D721Med (cell line): Measurements from ENCODE around the gene ATG3.
A peak's percentile ranks its signal among the peaks of the same experiment; 100 is the strongest.

Experiments used
- DNase-seq: peaks from one replicate; pipeline ENCODE4 v3.0.0; 2011; ENCODE audit warnings: low spot score; ENCODE audit not compliant: insufficient read length
- FAIRE-seq: peaks from 2 replicates; lab custom pipeline; 2011; peaks lifted over from hg19 to GRCh38; lab: Jason Lieb, UNC
- TF ChIP-seq, protein P1 (sequence below): IDR thresholded peaks from 2 replicates; pipeline ENCODE4 v1.5.1; 2012; ENCODE audit warnings: mild to moderate bottlenecking, control low read depth; ENCODE audit not compliant: insufficient read depth; ENCODE audit errors: missing control alignments

Gene ATG3

DNA sequence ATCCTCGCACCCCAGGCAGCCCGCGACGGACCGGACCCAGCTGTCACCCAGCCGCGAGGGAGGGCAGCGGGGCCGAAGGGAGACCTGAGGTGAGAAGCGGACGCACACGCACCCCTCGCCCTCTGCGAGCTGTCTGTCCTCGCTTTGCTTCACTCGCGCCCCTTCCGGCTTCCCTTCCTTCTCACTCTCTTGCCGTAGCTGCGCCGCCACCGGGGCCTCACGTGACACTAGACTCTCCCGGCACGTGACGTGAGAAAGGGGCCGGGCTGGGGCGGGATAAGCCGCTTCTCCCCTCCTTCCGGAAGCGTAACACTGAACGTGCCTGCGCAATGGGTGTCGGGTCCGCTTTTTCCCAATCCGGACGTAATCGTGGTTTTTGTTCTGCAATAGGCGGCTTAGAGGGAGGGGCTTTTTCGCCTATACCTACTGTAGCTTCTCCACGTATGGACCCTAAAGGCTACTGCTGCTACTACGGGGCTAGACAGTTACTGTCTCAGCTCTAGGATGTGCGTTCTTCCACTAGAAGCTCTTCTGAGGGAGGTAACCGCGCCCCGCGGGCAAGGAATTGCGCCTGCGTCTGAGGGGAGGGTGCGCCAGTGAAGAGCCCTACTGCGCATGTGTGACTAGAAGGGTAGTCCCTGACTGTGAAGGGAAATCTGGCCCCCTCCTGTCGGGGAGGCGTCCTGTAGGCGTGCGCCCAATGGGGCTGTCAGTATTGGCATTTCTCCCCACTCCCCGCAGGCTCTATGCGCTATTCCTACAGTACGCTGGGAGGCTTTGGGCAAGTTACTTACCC, at the start of gene ATG3, which contains the start of gene SLC35A5:
Gene ATG3, minus strand, starts transcription at position 229 of the 796 bp plus-strand sequence. CDS start 434 bp downstream, outside the sequence.
Gene SLC35A5, plus strand, starts transcription at position 312 of the 796 bp plus-strand sequence. CDS start 1,359 bp downstream, outside the sequence.
- FAIRE-seq (no peak), DNase-seq (peak; percentile 34)
- TF ChIP-seq, protein P1, sequence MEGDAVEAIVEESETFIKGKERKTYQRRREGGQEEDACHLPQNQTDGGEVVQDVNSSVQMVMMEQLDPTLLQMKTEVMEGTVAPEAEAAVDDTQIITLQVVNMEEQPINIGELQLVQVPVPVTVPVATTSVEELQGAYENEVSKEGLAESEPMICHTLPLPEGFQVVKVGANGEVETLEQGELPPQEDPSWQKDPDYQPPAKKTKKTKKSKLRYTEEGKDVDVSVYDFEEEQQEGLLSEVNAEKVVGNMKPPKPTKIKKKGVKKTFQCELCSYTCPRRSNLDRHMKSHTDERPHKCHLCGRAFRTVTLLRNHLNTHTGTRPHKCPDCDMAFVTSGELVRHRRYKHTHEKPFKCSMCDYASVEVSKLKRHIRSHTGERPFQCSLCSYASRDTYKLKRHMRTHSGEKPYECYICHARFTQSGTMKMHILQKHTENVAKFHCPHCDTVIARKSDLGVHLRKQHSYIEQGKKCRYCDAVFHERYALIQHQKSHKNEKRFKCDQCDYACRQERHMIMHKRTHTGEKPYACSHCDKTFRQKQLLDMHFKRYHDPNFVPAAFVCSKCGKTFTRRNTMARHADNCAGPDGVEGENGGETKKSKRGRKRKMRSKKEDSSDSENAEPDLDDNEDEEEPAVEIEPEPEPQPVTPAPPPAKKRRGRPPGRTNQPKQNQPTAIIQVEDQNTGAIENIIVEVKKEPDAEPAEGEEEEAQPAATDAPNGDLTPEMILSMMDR = no peak

- TF ChIP-seq, protein P1 = no peak
- no peak for FAIRE-seq
Measured at GRCh38 chr3:112610121-112610520, 48.4 kb upstream of the ATG3 start.

DNA sequence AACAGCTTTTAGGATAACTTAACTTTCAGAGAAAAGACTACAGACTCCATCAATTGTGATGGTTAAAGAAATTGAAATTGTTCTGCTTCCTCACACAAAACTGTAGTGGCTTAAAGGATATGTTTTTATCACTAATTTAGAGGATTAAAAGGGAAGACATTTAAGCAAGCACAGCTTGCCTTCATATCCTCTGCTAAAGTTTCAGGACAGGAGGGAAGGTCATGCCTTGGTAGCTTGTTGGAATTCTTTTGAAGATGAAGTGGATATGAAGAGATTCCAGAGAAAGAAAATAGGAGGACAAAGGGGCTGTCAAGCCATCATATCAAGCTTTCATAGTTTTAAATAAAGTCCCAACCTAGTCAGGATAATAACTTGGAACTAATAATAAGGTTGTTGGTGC, 46.1 kb upstream of the ATG3 start:
- TF ChIP-seq, protein P1 = no peak
- FAIRE-seq = no peak
- DNase-seq = no peak

More at GRCh38 chr3:112610121-112610520, 48.4 kb upstream of the ATG3 start:
- DNase-seq = no peak

DNA sequence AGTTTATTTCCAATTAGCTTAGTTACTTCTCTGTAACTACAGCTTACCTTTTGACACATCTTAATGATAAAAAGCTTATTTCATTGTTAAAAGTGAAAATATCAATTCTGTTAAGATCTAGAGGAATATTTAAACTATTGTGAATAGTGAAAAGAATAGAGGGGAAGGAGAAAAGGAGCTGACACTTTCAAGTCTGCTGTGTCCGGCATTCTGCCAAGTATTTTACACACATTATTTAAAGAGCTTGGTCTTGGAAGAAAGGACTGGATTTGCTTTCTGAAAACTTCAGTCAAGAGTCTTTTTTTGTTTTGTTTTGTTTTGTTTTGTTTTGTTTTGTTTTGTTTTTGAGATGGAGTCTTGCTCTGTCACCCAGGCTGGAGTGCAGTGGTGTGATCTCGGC, 44.3 kb upstream of the ATG3 start:
- no peak for FAIRE-seq
- TF ChIP-seq, protein P1 = no peak
- no peak for DNase-seq

DNA sequence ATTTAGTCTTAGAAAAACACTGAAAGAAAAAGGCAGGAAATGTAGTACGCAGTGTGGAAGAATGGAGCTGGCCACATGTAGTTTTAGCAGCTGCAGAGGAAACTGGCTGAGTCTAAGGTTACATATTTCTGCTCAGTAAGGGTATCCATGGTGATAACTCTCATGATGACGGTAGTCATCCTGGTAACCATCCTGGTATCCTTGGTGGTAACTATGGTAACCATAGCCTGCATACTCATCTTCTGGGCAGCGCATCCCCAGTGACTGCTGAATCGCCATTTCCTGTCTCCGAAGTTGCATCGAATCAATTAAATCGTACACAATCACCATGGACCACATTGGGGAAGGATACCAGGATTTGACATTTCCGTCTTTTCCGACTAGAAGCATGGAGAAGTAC, 43.5 kb upstream of the ATG3 start:
- DNase-seq (no peak), FAIRE-seq (no peak)
- TF ChIP-seq, protein P1 = no peak

DNA sequence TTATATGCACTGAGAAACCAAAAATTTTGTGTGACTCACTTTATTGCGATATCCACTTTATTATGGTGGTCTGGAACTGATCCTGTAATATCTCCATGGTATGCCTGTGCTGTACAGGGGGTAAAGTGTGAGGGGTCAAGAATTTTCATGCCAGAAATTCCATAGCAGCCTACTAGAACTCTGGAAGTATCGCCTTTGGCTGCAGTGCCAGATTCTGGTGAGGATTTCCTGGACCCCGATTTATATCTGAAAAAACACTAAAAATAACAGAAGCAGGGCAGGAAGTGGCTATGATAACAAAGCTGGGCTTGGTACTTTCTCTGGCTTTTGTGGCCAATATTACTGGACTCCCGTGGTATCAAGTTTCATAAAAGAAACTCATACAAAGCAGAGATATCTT, 42.8 kb upstream of the ATG3 start:
- FAIRE-seq (no peak), DNase-seq (no peak)
- TF ChIP-seq, protein P1 = no peak
